ENCODE measurements around the gene OR1S1.

OR1S1 gene

GRCh38 chr11:58186938-58187337 lies 25.6 kb upstream of the OR1S1 start:
- no peak for TF ChIP-seq CTCF (IDR thresholded peaks at IDR 0.05; ENCODE audit: borderline replicate concordance, insufficient read depth, low read depth, low read length)
- no peak overlapping the region for H3K4me3 ChIP-seq (ENCODE audit: low read depth, low read length)

GRCh38 chr11:58188770-58189169 lies 23.8 kb upstream of the OR1S1 start, which contains the start of gene OR9Q2:
OR9Q2 (plus strand) TSS chr11:58189070; CDS start chr11:58190491, 1,421 bp downstream.
- no peak for TF ChIP-seq CTCF (IDR thresholded peaks at IDR 0.05; ENCODE audit: borderline replicate concordance, insufficient read depth, low read depth, low read length)
- no peak within 1 kb of the TSS for H3K4me3 ChIP-seq (ENCODE audit: low read depth, low read length)

GRCh38 chr11:58192229-58192628 lies 20.3 kb upstream of the OR1S1 start:
- TF ChIP-seq CTCF (IDR thresholded peaks at IDR 0.05; ENCODE audit: borderline replicate concordance, insufficient read depth, low read depth, low read length): no peak
- H3K4me3 ChIP-seq (ENCODE audit: low read depth, low read length): no peak overlapping the region

- no peak overlapping the region for H3K4me3 ChIP-seq (ENCODE audit: low read depth, low read length)
- TF ChIP-seq CTCF (IDR thresholded peaks at IDR 0.05; ENCODE audit: borderline replicate concordance, insufficient read depth, low read depth, low read length): no peak
Measured at GRCh38 chr11:58193391-58193790, 19.1 kb upstream of the OR1S1 start.

- TF ChIP-seq CTCF (IDR thresholded peaks at IDR 0.05; ENCODE audit: borderline replicate concordance, insufficient read depth, low read depth, low read length): no peak
Measured at GRCh38 chr11:58195939-58196338, 16.6 kb upstream of the OR1S1 start.

GRCh38 chr11:58199271-58199670 lies 13.2 kb upstream of the OR1S1 start:
- H3K4me3 ChIP-seq (ENCODE audit: low read depth, low read length): no peak overlapping the region
- no peak for TF ChIP-seq CTCF (IDR thresholded peaks at IDR 0.05; ENCODE audit: borderline replicate concordance, insufficient read depth, low read depth, low read length)

More at GRCh38 chr11:58195939-58196338, 16.6 kb upstream of the OR1S1 start:
- H3K4me3 ChIP-seq (ENCODE audit: low read depth, low read length): no peak overlapping the region

- no peak within 1 kb of the TSS for H3K4me3 ChIP-seq (ENCODE audit: low read depth, low read length)
- TF ChIP-seq CTCF (IDR thresholded peaks at IDR 0.05; ENCODE audit: borderline replicate concordance, insufficient read depth, low read depth, low read length): no peak
Measured at GRCh38 chr11:58204042-58204441, 8.5 kb upstream of the OR1S1 start, which contains the start of gene OR1S2. OR1S2 (minus strand) TSS chr11:58204142; CDS start chr11:58204142, 0 bp downstream.
